GM11168 (cell line): ENCODE measurements around the gene DMC1.

ENCODE experiments used
- in situ Hi-C: fragments of 300-500 bp; cut with MboI; formaldehyde crosslinking; loops from one replicate; pipeline ENCODE4 v1.12.0; 2022; ENCODE audit warnings: low sequenced_read_pairs; ENCODE audit not compliant: unreplicated experiment

Gene DMC1

GRCh38 chr22:38505541-38506117 lies 64.4 kb downstream of the DMC1 start:
- in situ Hi-C loops = no loop called here

- in situ Hi-C loops = no loop called here
Measured at GRCh38 chr22:38504731-38505540, 65.0 kb downstream of the DMC1 start.

GRCh38 chr22:38503021-38503420 lies 67.0 kb downstream of the DMC1 start:
- in situ Hi-C loops = no loop called here

- in situ Hi-C loops = no loop called here
Measured at GRCh38 chr22:38501797-38502672, 67.9 kb downstream of the DMC1 start.

GRCh38 chr22:38497869-38498268 lies 72.1 kb downstream of the DMC1 start:
- in situ Hi-C loops = no loop called here

- in situ Hi-C loops = no loop called here
Measured at GRCh38 chr22:38494939-38495338, 75.0 kb downstream of the DMC1 start.

- in situ Hi-C loops = no loop called here
Measured at GRCh38 chr22:38494498-38494897, 75.5 kb downstream of the DMC1 start.

GRCh38 chr22:38491707-38492348 lies 78.2 kb downstream of the DMC1 start:
- in situ Hi-C loops = no loop called here

- in situ Hi-C loops = no loop called here
Measured at GRCh38 chr22:38490915-38491314, 79.1 kb downstream of the DMC1 start.

GRCh38 chr22:38490475-38490874 lies 79.5 kb downstream of the DMC1 start:
- in situ Hi-C loops = no loop called here

- in situ Hi-C loops = no loop called here
Measured at GRCh38 chr22:38489561-38490145, 80.3 kb downstream of the DMC1 start.

GRCh38 chr22:38489142-38489541 lies 80.8 kb downstream of the DMC1 start:
- in situ Hi-C loops = no loop called here

- in situ Hi-C loops = no loop called here
Measured at GRCh38 chr22:38487946-38488345, 82.0 kb downstream of the DMC1 start.

- in situ Hi-C loops = no loop called here
Measured at GRCh38 chr22:38485783-38486182, 84.2 kb downstream of the DMC1 start.

GRCh38 chr22:38484244-38484643 lies 85.7 kb downstream of the DMC1 start:
- in situ Hi-C loops = no loop called here

- in situ Hi-C loops = no loop called here
Measured at GRCh38 chr22:38482662-38483308, 87.2 kb downstream of the DMC1 start.

GRCh38 chr22:38481871-38482332 lies 88.1 kb downstream of the DMC1 start:
- in situ Hi-C loops = no loop called here

GRCh38 chr22:38481162-38481870 lies 88.7 kb downstream of the DMC1 start:
- in situ Hi-C loops = no loop called here
